GM23338 (cell line): ENCODE results near the gene MS4A15.

Experiments used
- CREB1 ChIP-seq: fragments of 250-450 bp; sonication (Bioruptor Pico); IDR thresholded peaks from 2 replicates; pipeline ENCODE4 v1.5.0; 2020; ENCODE audit warnings: low read depth, mild to moderate bottlenecking, moderate library complexity
- EZH2phosphoT487 ChIP-seq: fragments of 200-600 bp; sonication (generic); IDR thresholded peaks from one replicate; pipeline ENCODE4 v1.8.1; 2018; ENCODE audit warnings: antibody characterized with exemption; ENCODE audit not compliant: unreplicated experiment
- POLR2AphosphoS5 ChIP-seq: IDR thresholded peaks from 2 replicates; pipeline ENCODE4 v1.6.1; 2016; ENCODE audit warnings: antibody characterized with exemption, low read depth
- TF ChIP-seq, protein P1 (sequence below), 2 experiments: fragments of 200-600 bp in 1 of 2; sonication (generic) in 1 of 2; conservative IDR thresholded peaks; 2 replicates each; pipeline versions ENCODE4 v1.5.1 to v1.6.1; 2016 to 2017; ENCODE audit warnings: antibody characterized with exemption in 2 of 2, low read depth in 2 of 2, mild to moderate bottlenecking in 2 of 2, moderate library complexity in 1 of 2

GRCh38 chr11:60809691-60810090, 53.0 kb downstream of the MS4A15 start:
- TF ChIP-seq, protein P1, sequence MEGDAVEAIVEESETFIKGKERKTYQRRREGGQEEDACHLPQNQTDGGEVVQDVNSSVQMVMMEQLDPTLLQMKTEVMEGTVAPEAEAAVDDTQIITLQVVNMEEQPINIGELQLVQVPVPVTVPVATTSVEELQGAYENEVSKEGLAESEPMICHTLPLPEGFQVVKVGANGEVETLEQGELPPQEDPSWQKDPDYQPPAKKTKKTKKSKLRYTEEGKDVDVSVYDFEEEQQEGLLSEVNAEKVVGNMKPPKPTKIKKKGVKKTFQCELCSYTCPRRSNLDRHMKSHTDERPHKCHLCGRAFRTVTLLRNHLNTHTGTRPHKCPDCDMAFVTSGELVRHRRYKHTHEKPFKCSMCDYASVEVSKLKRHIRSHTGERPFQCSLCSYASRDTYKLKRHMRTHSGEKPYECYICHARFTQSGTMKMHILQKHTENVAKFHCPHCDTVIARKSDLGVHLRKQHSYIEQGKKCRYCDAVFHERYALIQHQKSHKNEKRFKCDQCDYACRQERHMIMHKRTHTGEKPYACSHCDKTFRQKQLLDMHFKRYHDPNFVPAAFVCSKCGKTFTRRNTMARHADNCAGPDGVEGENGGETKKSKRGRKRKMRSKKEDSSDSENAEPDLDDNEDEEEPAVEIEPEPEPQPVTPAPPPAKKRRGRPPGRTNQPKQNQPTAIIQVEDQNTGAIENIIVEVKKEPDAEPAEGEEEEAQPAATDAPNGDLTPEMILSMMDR (conservative IDR thresholded peaks at IDR 0.05; ENCODE audit: low read depth in 2 of 2): no peak
- TF ChIP-seq POLR2AphosphoS5: no peak
- no peak for TF ChIP-seq CREB1 (CRISPR knock-in tag)
- TF ChIP-seq EZH2phosphoT487: no peak
